Measurements from ENCODE around the gene IL17REL.

- TF ChIP-seq CTCF (IDR thresholded peaks at IDR 0.05) (no peak), EP300 (IDR thresholded peaks at IDR 0.05) (no peak)
These were observed 35.6 kb upstream of the IL17REL start for GRCh38 chr22:50048061-50048765.

Data from tibial nerve (tissue), 4 donors.